ENCODE data around the gene SEMA6A.

DNA sequence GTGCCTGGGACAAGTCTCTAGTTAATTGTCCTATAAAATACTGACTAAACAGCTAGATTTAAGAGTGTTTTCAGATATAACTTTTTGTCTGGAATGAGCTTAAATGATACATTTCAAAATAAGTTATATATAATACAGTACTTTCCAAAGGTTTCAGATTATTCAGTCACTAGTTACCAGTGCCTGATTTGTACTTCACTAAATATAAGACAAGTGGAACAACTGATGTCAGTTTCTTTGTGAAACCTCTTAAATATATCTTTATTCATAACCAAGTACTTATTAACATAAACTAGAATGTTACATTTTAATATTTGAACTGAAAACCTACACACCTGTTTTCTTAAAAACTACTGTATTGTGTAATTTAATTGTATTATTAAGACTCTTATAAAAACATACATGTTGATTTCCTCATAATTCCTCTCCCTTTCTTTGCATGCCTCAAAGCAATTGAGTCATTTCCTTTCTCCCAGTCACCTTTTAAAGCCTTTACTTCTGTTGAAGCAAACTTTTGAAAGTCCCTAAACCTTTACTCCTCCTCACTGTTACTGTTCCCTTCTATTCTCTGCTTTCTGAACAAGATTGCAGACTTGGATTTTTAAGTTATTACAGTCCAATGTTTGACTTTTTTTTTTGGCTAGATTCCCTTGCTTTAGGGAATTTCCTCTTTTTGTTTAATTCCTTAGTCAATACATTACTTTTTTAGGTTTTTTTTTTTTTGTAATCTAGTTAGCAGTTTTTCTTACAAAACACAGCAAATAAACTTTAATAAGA, 8.7 kb upstream of the SEMA6A start:
- TF ChIP-seq CHD4 (IDR thresholded peaks at IDR 0.05; ENCODE audit: borderline replicate concordance), result no peak
- TF ChIP-seq RAD21 (conservative IDR thresholded peaks at IDR 0.05 in 1 of 2, IDR thresholded peaks at IDR 0.05 in 1 of 2), result no peak
- no peak for TF ChIP-seq RFX5 (IDR thresholded peaks at IDR 0.05)
- no peak for TF ChIP-seq CTCF (IDR thresholded peaks at IDR 0.05)
- no peak for TF ChIP-seq HDAC2 (IDR thresholded peaks at IDR 0.05)
- TF ChIP-seq SREBF2 (IDR thresholded peaks at IDR 0.05), result no peak
- TF ChIP-seq, protein P1, sequence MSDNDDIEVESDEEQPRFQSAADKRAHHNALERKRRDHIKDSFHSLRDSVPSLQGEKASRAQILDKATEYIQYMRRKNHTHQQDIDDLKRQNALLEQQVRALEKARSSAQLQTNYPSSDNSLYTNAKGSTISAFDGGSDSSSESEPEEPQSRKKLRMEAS (IDR thresholded peaks at IDR 0.05), result no peak
- TF ChIP-seq RNF2 (IDR thresholded peaks at IDR 0.05; ENCODE audit: borderline replicate concordance, low read depth), result no peak
- TF ChIP-seq, protein P2, sequence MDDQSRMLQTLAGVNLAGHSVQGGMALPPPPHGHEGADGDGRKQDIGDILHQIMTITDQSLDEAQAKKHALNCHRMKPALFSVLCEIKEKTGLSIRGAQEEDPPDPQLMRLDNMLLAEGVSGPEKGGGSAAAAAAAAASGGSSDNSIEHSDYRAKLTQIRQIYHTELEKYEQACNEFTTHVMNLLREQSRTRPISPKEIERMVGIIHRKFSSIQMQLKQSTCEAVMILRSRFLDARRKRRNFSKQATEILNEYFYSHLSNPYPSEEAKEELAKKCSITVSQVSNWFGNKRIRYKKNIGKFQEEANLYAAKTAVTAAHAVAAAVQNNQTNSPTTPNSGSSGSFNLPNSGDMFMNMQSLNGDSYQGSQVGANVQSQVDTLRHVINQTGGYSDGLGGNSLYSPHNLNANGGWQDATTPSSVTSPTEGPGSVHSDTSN (IDR thresholded peaks at IDR 0.05), result no peak
- TF ChIP-seq FOSL2 (IDR thresholded peaks at IDR 0.05), result no peak
- no peak for TF ChIP-seq FOSL2 (CRISPR knock-in tag; IDR thresholded peaks at IDR 0.05)
- no peak for TF ChIP-seq POLR2A (IDR thresholded peaks at IDR 0.05; ENCODE audit: low read length)
- TF ChIP-seq, protein P3, sequence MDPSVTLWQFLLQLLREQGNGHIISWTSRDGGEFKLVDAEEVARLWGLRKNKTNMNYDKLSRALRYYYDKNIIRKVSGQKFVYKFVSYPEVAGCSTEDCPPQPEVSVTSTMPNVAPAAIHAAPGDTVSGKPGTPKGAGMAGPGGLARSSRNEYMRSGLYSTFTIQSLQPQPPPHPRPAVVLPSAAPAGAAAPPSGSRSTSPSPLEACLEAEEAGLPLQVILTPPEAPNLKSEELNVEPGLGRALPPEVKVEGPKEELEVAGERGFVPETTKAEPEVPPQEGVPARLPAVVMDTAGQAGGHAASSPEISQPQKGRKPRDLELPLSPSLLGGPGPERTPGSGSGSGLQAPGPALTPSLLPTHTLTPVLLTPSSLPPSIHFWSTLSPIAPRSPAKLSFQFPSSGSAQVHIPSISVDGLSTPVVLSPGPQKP (IDR thresholded peaks at IDR 0.05; ENCODE audit: low read depth, low read length), result no peak
- TF ChIP-seq HOXA7 (CRISPR knock-in tag; IDR thresholded peaks at IDR 0.05), result no peak

All from A549 (cell line).